Stimulated activated memory B cell treated with anti-CD40 and anti-IgM and Interleukin-4, amounts not matched to agents 10 μg/mL and 1 μg/mL and 100 μg/mL, for 72 hours (primary cell): ENCODE results near the gene SPSB2.
"Not testable (repeated sequence)": the region's sequence is repeated elsewhere in the genome, so short reads cannot be mapped to it uniquely, and the experiment has no call there.

Source experiments
- ATAC-seq: fragments of 150-1000 bp; cut with Tn5 transposase; 2 replicates; pipeline ENCODE4 v1.10.0; 2021
- H3K27ac Mint-ChIP-seq: one replicate; pipeline ENCODE4 v1.8.0; 2022; ENCODE audit warnings: mild to moderate bottlenecking, mixed read lengths
- H3K27me3 Mint-ChIP-seq: one replicate; pipeline ENCODE4 v1.8.0; 2022; ENCODE audit warnings: mixed read lengths
- H3K36me3 Mint-ChIP-seq: one replicate; pipeline ENCODE4 v1.8.0; 2022; ENCODE audit warnings: mixed read lengths
- H3K4me1 Mint-ChIP-seq: one replicate; pipeline ENCODE4 v1.8.0; 2022; ENCODE audit warnings: mixed read lengths
- H3K4me3 Mint-ChIP-seq: one replicate; pipeline ENCODE4 v1.8.0; 2022; ENCODE audit warnings: mild to moderate bottlenecking, moderate library complexity, mixed read lengths
- H3K9me3 Mint-ChIP-seq: one replicate; pipeline ENCODE4 v1.8.0; 2022; ENCODE audit warnings: mixed read lengths

SPSB2 gene

DNA sequence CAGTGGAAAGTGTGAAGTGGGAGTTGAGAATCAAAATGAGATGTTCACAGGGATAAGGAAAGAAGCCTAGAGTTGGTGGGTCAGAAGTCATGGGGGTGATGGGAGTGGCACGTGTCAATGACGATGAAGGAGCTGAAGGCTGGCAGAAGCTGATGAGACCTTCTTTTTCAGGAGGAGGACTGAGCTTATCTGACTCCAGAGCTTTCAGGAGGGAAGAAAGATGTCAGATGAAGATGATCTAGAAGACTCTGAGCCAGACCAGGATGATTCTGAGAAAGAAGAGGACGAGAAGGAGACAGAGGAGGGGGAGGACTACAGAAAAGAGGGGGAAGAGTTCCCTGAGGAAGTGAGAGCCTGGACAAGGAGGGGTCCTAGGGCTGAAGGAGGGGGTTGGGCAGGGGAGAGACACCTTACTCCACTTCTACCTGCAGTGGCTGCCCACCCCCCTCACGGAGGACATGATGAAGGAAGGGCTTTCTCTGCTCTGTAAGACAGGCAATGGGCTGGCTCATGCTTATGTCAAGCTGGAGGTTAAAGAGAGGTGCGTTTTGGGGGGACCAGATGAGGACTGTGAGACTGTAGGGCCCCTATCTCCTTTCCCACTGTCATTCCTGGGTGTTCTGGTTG is 32.4 kb upstream of the SPSB2 start:
- H3K27ac Mint-ChIP-seq = no peak overlapping the region
- H3K4me3 Mint-ChIP-seq = no peak overlapping the region
- no peaks in the 10 kb centered on the region for H3K27me3 Mint-ChIP-seq
- no peaks in the 10 kb centered on the region for H3K4me1 Mint-ChIP-seq
- H3K36me3 Mint-ChIP-seq = no peaks in the 10 kb centered on the region
- no peak for ATAC-seq
- no peaks in the 10 kb centered on the region for H3K9me3 Mint-ChIP-seq

DNA sequence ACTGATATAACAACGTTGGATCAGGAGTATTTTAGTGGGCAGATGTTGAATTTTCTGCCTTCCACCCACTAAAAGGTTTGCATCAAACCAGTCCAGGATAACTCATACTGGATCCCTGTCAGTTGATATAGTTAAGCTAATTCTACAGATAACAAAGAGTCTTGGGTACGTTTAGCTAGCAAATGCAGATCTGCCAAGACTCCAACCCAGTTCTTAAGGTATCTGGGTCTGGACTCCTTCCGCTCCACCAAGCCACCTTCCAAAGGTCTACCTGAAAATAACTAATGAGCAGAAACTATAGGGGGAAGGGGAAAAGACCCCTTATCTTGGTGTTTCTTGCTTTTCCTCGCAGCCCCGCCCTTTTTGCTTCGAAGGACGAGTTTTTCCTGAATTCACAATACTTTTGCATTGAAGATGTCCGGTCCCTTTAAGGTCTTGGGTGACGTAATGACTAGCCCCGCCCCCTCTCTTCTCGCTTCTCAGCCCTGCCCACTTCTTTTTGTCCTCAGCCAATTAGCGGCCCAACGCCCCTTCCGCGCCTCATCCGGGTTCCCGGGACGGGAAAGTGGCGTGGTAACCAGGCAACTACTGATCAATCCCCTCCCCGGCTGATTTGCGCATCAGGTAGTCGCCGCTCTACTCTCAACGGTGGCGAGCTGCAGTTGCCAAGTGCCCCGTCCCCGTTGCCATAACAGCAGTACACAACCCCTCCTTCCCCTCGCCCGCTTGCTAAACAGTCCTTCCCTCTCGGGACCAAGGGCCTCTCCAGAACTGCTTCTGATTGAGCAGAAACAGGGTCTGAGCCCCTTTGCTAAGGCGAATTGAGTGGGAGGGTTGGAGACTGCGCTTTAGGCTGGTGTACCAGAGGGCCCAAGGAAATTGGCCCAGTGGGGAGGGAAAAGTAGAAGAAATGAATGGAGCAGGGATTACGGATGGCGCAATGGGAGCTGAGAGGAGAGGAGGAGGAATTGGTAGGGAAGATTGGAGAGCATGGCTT is 31.5 kb upstream of the SPSB2 start, which contains the start of gene LRRC23:
Gene LRRC23, plus strand, starts transcription at position 543 of the 997 bp plus-strand sequence. CDS start 812 bp downstream, outside the sequence.
- Mint-ChIP-seq H3K4me3 (no peak within 1 kb of the TSS), H3K4me1 (peaks cover 3% of the 10 kb centered on the region), H3K9me3 (no peaks in the 10 kb centered on the region), H3K27me3 (no peaks in the 10 kb centered on the region), H3K36me3 (no peaks in the 10 kb centered on the region), H3K27ac (no peak within 1 kb of the TSS)
- ATAC-seq = peak; percentile 99

DNA sequence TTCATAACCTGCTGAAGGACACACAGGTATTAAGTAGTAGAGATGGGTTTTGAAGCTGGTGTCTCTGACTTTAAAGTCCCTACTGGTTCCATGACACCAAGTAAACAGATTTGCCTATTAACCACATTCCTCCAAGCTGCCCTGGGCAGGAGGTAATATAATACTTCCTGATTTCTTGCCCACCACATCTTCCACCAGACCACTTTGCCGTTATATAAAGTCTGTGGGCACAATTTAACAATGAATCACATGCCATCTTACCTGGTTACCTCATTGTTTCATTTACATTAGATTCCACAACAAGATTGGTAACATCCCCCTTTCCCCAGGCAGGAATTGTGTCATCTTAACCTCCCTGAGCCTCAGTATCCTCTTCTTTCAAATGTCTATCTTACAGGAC is 30.6 kb upstream of the SPSB2 start:
- no peak for ATAC-seq
- Mint-ChIP-seq H3K27me3 (no peaks in the 10 kb centered on the region), H3K36me3 (no peaks in the 10 kb centered on the region), H3K27ac (no peak overlapping the region), H3K4me3 (no peak overlapping the region), H3K4me1 (peaks cover 7% of the 10 kb centered on the region), H3K9me3 (no peaks in the 10 kb centered on the region)

DNA sequence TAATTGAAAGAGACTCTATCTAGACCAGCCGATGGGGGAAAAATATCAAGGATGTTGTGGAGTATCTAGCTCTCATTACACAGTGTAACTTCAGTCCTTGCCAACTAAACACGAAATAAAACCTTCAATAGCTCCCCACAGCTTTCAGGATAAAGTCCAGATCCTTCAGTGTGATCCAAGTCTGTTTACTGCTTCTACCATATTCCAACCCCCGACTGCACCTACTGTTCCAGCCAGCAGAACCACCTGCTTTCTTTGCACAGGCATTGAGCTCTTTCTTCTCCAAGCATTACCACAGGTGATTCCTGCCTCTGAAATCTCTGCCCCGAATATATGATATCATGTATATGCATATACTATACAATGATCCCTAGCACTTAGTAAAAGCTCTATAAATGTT is 29.3 kb upstream of the SPSB2 start:
- no peak for ATAC-seq
- peaks cover 7% of the 10 kb centered on the region for H3K4me1 Mint-ChIP-seq
- H3K4me3 Mint-ChIP-seq = no peak overlapping the region
- H3K27ac Mint-ChIP-seq = no peak overlapping the region
- H3K27me3 Mint-ChIP-seq = no peaks in the 10 kb centered on the region
- H3K9me3 Mint-ChIP-seq = no peaks in the 10 kb centered on the region
- H3K36me3 Mint-ChIP-seq = no peaks in the 10 kb centered on the region

DNA sequence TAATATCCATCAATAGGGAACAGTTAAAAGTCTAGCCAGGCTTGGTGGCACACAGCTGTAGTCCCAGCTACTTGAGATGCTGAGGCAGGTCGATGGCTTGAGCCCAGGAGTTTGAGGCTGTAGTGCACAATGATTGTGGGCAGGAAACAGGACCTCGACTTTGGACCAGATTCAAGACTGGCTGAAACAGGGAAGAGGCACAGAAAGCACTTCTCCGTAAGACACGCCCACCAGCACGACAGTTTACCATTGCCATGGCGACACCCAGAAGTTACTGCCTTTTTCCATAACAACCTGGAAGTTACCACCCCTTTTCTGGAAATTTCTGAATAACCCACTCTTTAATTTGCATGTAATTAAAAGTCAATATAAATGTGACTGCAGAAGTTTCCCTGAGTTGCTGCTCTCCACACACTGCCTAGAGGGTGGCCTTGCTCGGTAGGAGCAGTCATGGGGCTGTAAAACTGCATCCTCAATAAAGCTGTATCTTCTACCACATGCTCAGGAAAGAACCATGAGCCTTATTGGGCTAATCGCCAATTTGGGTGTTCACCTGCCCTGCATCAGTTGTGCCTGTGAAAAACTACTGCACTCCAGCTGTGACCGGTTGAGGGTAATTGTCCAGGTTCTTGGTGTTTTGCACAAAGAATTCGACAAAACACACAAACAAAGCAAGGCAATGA is 26.9 kb upstream of the SPSB2 start:
- Mint-ChIP-seq H3K4me3 (no peak overlapping the region), H3K4me1 (peaks cover 7% of the 10 kb centered on the region), H3K27me3 (no peaks in the 10 kb centered on the region), H3K36me3 (no peaks in the 10 kb centered on the region), H3K9me3 (no peaks in the 10 kb centered on the region), H3K27ac (no peak overlapping the region)
- no peak for ATAC-seq

DNA sequence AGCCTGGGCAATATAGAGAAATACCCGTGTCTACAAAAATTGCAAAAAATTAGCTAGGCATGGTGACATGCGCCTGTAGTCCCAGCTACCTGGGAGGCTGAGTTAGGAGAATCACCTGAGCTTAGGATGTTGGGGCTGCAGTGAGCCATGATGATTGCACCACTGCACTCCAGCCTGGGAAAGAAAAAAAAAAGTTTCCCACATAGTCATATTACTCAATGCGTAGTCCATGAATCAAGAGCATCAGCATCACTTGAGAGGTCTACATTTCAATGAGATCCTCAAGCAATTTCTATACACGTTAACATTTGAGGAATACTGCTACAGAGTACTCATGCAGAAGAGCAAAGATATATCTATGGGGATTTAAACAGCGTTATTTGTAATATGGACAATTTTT is 26.3 kb upstream of the SPSB2 start:
- ATAC-seq = no peak
- Mint-ChIP-seq H3K27me3 (no peaks in the 10 kb centered on the region), H3K4me1 (peaks cover 7% of the 10 kb centered on the region), H3K9me3 (no peaks in the 10 kb centered on the region), H3K36me3 (no peaks in the 10 kb centered on the region), H3K27ac (no peak overlapping the region), H3K4me3 (no peak overlapping the region)

DNA sequence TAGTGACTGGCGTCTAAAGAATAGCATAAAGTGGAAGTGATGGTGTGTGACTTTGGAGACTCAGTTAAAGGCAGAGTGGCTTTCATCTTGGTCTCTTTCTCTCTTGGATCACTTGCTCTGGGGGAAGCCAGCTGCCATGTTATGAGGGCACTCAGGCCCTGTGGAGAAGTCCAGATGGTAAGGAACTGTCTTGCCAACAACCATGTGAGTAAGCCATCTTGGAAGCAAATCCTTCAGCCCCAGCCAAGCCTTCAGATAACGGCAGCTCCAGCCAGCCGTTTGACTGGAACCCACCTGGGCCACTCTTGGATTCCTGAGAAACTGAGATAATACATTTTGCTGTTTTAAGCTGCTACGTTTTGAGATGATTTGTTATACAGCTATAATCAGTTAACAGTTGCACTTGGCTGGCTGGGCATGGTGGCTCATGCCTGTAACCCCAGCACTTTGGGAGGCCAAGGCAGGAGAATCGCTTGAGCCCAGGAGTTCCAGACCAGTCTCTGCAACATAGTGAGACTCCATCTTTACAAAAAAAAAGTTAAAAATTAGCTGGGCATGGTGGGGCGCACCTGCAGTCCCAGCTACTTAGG is 23.8 kb upstream of the SPSB2 start:
- ATAC-seq = no peak
- H3K36me3 Mint-ChIP-seq = no peaks in the 10 kb centered on the region
- H3K4me3 Mint-ChIP-seq = no peak overlapping the region
- peaks cover 7% of the 10 kb centered on the region for H3K4me1 Mint-ChIP-seq
- no peak overlapping the region for H3K27ac Mint-ChIP-seq
- H3K9me3 Mint-ChIP-seq = no peaks in the 10 kb centered on the region
- no peaks in the 10 kb centered on the region for H3K27me3 Mint-ChIP-seq

DNA sequence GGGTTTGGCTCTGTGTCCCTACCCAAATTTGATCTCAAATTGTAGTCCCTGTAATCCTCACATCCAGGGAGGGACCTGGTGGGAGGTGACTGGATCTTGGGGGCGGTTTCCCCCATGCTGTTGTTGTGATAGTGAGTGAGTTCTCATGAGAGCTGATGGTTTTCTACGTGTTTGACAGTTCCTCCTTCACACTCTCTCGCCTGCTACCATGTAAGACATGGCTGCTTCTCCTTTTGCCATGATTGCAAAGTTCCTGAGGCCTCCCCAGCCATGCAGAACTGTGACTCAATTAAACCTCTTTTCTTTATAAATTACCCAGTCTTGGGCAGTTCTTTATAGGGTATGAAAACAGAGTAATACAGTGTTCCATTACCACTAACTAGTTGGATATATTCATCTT is 21.2 kb upstream of the SPSB2 start:
- H3K9me3 Mint-ChIP-seq = no peaks in the 10 kb centered on the region
- H3K4me1 Mint-ChIP-seq = peaks cover 17% of the 10 kb centered on the region
- H3K4me3 Mint-ChIP-seq = no peak overlapping the region
- H3K27ac Mint-ChIP-seq = no peak overlapping the region
- no peak for ATAC-seq
- H3K27me3 Mint-ChIP-seq = no peaks in the 10 kb centered on the region
- H3K36me3 Mint-ChIP-seq = no peaks in the 10 kb centered on the region

DNA sequence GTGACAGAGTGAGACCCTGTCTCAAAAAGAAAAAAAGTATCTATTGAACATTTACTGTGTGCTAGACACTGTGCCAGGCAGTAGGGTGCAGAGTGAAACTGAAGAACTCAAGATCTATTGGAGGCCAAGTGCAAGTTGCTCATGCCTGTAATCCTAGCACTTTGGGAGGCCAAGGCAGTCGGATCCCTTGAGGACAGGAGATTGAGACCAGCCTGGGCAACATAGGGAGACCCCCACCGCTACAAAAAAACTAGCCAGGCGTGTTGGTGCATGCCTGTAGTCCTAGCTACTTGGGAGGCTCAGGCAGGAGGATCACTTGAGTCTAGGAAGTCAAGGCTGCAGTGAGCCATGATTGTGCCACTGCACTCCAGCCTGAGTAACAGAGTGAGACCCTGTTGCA is 19.6 kb upstream of the SPSB2 start:
- not testable (repeated sequence) for H3K9me3 Mint-ChIP-seq, H3K27ac Mint-ChIP-seq, H3K27me3 Mint-ChIP-seq, H3K4me3 Mint-ChIP-seq, H3K36me3 Mint-ChIP-seq, ATAC-seq
- H3K4me1 Mint-ChIP-seq = peaks cover 16% of the 10 kb centered on the region

DNA sequence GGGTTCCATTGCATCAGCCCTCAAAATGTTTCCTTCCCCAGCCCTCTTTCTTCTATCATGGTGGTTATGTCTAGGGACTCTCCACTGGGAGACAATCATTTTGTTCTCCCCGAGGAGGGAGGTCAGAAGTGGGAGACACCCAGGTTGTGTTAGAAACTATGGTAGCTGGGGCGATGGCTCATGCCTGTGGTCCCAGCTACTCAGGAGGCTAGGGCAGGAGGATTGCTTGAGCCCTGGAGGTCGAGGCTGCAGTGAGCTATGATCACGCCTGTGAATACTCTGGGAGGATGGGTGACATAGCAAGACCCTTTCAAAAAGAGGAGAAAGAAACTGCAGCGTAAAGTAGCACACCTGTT is 18.5 kb upstream of the SPSB2 start:
- ATAC-seq = no peak
- no peaks in the 10 kb centered on the region for H3K36me3 Mint-ChIP-seq
- H3K27me3 Mint-ChIP-seq = no peaks in the 10 kb centered on the region
- H3K9me3 Mint-ChIP-seq = no peaks in the 10 kb centered on the region
- H3K4me3 Mint-ChIP-seq = peak overlapping the region; percentile 84
- peaks cover 16% of the 10 kb centered on the region for H3K4me1 Mint-ChIP-seq
- peak overlapping the region; percentile 93 for H3K27ac Mint-ChIP-seq

DNA sequence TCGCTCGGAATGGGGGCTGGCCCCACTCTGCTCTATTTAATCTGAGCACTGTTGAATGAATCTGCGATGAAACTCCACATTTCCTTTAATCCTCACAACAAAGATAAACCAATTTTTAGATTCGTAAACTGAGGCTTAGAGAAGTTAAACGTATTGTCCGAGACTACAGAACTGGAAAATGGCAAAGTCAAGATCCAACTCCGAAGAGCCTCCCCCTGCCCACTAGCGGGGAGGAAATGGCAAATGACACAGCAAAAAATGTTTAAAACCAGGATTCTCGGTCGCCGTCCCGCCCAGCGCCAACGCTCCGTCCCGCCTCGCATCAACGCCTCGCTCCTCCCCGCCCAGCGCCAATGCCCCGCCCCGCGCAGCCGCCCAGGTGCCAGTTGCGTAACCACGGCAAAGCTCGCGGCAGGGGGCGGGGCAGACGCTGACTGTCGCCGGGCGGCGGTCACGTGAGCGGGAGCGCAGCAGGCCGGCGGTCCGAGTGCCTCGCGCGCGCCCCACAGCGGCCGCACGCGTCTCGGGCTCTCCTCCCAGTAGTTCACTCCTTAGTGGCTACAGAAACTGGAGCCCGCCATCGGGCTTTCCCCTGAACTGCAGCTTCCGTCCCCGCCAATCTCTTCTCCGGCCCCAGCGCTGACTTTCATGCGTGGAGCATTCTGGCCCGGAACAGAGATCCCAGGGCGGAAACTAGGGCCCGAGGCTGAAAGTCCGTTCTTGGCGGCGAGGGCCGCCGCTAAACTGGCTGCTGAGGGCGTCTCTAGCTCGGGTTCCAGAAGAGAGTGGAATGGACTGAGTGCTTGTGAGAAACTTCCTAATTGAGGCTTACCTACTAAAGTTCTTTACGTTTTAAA is 17.9 kb upstream of the SPSB2 start:
- H3K27me3 Mint-ChIP-seq = no peaks in the 10 kb centered on the region
- no peaks in the 10 kb centered on the region for H3K9me3 Mint-ChIP-seq
- ATAC-seq = peak; percentile 98
- peak overlapping the region; percentile 84 for H3K4me3 Mint-ChIP-seq
- H3K36me3 Mint-ChIP-seq = no peaks in the 10 kb centered on the region
- peaks cover 16% of the 10 kb centered on the region for H3K4me1 Mint-ChIP-seq
- H3K27ac Mint-ChIP-seq = peak overlapping the region; percentile 93

DNA sequence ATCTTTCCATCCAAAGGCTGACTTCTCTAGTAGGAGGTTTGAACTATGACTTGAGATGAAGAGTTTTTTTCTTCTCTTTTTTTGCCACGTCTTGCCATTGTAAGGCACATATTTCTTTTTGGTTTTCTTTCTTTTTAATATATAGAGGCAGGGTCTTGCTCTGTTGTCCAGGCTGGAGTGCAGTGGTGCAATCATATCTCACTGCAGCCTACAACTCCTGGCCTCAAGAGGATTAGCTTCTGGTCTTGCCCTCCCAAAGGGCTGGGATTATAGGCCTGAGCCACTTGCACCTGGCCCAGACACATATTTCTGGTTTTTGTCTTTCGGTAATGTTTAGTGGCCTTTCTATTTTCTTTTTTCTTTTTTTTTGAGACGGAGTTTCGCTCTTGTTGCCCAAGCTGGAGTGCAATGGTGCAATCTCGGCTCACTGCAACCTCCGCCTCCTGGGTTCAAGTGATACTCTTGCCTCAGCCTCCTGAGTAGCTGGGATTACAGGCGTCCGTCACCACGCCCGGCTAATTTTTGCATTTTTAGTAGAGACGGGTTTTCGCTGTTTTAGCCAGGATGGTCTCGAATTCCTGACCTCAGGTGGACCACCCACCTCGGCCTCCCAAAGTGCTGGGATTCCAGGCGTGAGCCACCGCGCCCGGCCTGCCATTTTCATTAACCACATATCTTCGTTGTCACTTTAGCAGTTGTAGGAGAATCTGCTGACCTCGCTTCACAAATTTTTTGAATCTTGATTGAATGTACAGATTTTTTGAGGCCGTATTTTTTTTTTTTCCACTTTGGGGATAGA is 16.9 kb upstream of the SPSB2 start:
- peak overlapping the region; percentile 84 for H3K4me3 Mint-ChIP-seq
- ATAC-seq, H3K36me3 Mint-ChIP-seq, H3K9me3 Mint-ChIP-seq, H3K27me3 Mint-ChIP-seq: not testable (repeated sequence)
- peaks cover 16% of the 10 kb centered on the region for H3K4me1 Mint-ChIP-seq
- peak overlapping the region; percentile 93 for H3K27ac Mint-ChIP-seq

DNA sequence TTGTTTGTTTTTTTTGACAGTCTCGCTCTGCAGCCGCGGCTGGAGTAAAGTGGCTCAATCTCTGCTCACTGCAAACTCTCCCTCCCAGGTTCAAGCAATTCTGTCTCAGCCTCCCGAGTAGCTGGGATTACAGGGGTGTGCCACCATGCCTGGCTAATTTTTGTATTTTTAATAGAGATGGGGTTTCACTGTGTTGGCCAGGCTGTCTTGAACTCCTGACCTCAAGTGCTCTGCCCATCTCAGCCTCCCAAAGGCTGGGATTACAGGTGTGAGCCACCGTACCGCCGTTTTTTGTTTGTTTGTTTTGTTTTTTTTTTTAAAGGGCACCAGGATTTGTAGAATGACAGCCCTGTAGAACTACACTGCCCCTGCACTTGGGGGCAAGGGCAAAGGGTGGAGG is 15.7 kb upstream of the SPSB2 start:
- H3K4me1 Mint-ChIP-seq = peaks cover 16% of the 10 kb centered on the region
- not testable (repeated sequence) for ATAC-seq, H3K36me3 Mint-ChIP-seq, H3K9me3 Mint-ChIP-seq, H3K27me3 Mint-ChIP-seq, H3K4me3 Mint-ChIP-seq, H3K27ac Mint-ChIP-seq

DNA sequence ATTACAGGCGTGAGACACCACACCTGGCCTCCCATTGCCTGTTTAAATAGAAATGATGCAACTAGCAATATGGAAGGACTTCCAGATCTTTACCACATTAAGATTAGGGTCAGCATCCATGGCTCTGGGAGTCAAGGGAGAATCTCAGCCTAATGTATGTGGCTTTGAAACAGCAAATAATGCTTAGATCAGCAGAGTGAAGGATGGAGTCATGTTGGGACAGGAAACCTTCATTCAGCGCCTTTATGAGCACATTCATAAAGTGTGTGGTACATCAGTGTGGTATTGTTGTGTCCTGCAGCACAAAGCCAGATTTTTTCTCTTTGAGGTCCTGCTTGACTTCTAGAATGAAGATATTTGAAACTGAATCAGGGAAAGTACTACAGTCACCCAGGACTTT is 15.3 kb upstream of the SPSB2 start:
- no peaks in the 10 kb centered on the region for H3K9me3 Mint-ChIP-seq
- no peak for ATAC-seq
- H3K27me3 Mint-ChIP-seq = no peaks in the 10 kb centered on the region
- H3K4me1 Mint-ChIP-seq = peaks cover 16% of the 10 kb centered on the region
- no peak overlapping the region for H3K27ac Mint-ChIP-seq
- no peaks in the 10 kb centered on the region for H3K36me3 Mint-ChIP-seq
- H3K4me3 Mint-ChIP-seq = no peak overlapping the region
